T-cell (primary cell): ENCODE data around the gene MRPL28. TPM values are rescaled to one million over a fixed set of nuclear protein-coding genes. Genes with fewer than 3 reads are reported as not detected.

Experiments
- ATAC-seq, 4 experiments: fragments of 200-7000 bp in 3 of 4; fragments of 150-1000 bp in 1 of 4; cut with Tn5 transposase; replicated peaks in 1 of 4; 1 replicate in 3 of 4; 2 replicates in 1 of 4; pipeline ENCODE4 v1.10.0; 2021; ENCODE audit warnings: moderate library complexity in 3 of 4, mild to moderate bottlenecking in 2 of 4, moderate number of reproducible peaks in 1 of 4
- CTCF ChIA-PET, 2 donors: fragments of 300-600 bp; sonication (Branson Sonifier 250); formaldehyde crosslinking; loops; one replicate each; lab custom pipeline; 2022; ENCODE audit warnings: antibody characterized with exemption in 2 of 2; lab: Charles Lee
- POLR2A ChIA-PET, 2 donors: fragments of 300-600 bp; sonication (Branson Sonifier 250); formaldehyde crosslinking; loops; one replicate each; lab custom pipeline; 2022; ENCODE audit warnings: antibody characterized with exemption in 2 of 2; lab: Charles Lee
- DNase-seq, 35 experiments: peaks; one replicate each; pipeline versions ENCODE4 v3.0.0 to v3.0.0-alpha.2; 2013 to 2023
- H3K27ac ChIP-seq: one replicate; pipeline ENCODE4 v1.5.1; 2013; ENCODE audit warnings: low read length
- H3K27me3 ChIP-seq, 2 experiments: replicated peaks in 1 of 2; 1 replicate in 1 of 2; 2 replicates in 1 of 2; pipeline versions ENCODE4 v1.6.1 to v1.7.0; 2013; ENCODE audit warnings: low read length in 1 of 2, mixed read lengths in 1 of 2; ENCODE audit not compliant: control insufficient read depth in 2 of 2, insufficient read depth in 2 of 2; ENCODE audit errors: extremely low read depth in 1 of 2
- H3K36me3 ChIP-seq, 2 donors: 1 replicate in 1 of 2; 2 replicates in 1 of 2; pipeline versions ENCODE4 v1.6.1 to v1.7.0; 2013; ENCODE audit warnings: low read length in 1 of 2; ENCODE audit not compliant: control insufficient read depth in 2 of 2, insufficient read depth in 1 of 2; ENCODE audit errors: extremely low read depth in 1 of 2
- H3K4me1 ChIP-seq, 2 experiments: 1 replicate in 1 of 2; 2 replicates in 1 of 2; pipeline versions ENCODE4 v1.6.1 to v1.7.0; 2013; ENCODE audit warnings: low read length in 2 of 2, mixed read lengths in 1 of 2; ENCODE audit not compliant: insufficient read depth in 2 of 2, control insufficient read depth in 1 of 2; ENCODE audit errors: extremely low read depth in 1 of 2
- H3K4me3 ChIP-seq, 2 donors: 1 replicate in 1 of 2; 2 replicates in 1 of 2; pipeline versions ENCODE4 v1.5.1 to v1.7.0; 2013; ENCODE audit warnings: mild to moderate bottlenecking in 2 of 2, low read length in 1 of 2, moderate library complexity in 1 of 2; ENCODE audit not compliant: control insufficient read depth in 1 of 2; ENCODE audit errors: extremely low read depth in 1 of 2
- H3K9me3 ChIP-seq: 2 replicates; pipeline ENCODE4 v1.7.0; 2013
- H3K27ac Mint-ChIP-seq, 2 donors: one replicate each; pipeline ENCODE4 v1.8.0; 2020 to 2021; ENCODE audit warnings: mild to moderate bottlenecking in 2 of 2, mixed read lengths in 2 of 2
- H3K27me3 Mint-ChIP-seq, 2 donors: one replicate each; pipeline ENCODE4 v1.8.0; 2021 to 2022; ENCODE audit warnings: mixed read lengths in 2 of 2
- H3K36me3 Mint-ChIP-seq: one replicate; pipeline ENCODE4 v1.8.0; 2021; ENCODE audit warnings: mixed read lengths
- H3K4me1 Mint-ChIP-seq, 3 donors: one replicate each; pipeline ENCODE4 v1.8.0; 2020 to 2022; ENCODE audit warnings: mixed read lengths in 3 of 3, mild to moderate bottlenecking in 1 of 3
- H3K4me3 Mint-ChIP-seq, 3 donors: one replicate each; pipeline ENCODE4 v1.8.0; 2020 to 2022; ENCODE audit warnings: mild to moderate bottlenecking in 3 of 3, mixed read lengths in 3 of 3, moderate library complexity in 3 of 3
- H3K9me3 Mint-ChIP-seq, 3 donors: one replicate each; pipeline ENCODE4 v1.8.0; 2020 to 2022; ENCODE audit warnings: mixed read lengths in 3 of 3
- WGBS: methylation state at CpG from one replicate; pipeline ENCODE4 v1.1.5; 2013; ENCODE audit warnings: missing lambda C conversion rate; ENCODE audit not compliant: insufficient coverage; 5-methylcytosine and 5-hydroxymethylcytosine counted together
- total RNA-seq, 35 experiments: library from RNA in 6 of 35; stranded (reverse) in 6 of 35; fragments of 120-200 nt in 1 of 35; gene quantifications; one replicate each; pipeline versions ENCODE4 v1.2.1 to v1.2.4 and lab custom pipeline; 2013 to 2026

The MRPL28 gene
- total RNA-seq, 5 donors from 2014 or later (not counting 1 experiment from before 2014, with no cell fraction given), result 29.3 to 43.8 (median 34.5) TPM

DNA sequence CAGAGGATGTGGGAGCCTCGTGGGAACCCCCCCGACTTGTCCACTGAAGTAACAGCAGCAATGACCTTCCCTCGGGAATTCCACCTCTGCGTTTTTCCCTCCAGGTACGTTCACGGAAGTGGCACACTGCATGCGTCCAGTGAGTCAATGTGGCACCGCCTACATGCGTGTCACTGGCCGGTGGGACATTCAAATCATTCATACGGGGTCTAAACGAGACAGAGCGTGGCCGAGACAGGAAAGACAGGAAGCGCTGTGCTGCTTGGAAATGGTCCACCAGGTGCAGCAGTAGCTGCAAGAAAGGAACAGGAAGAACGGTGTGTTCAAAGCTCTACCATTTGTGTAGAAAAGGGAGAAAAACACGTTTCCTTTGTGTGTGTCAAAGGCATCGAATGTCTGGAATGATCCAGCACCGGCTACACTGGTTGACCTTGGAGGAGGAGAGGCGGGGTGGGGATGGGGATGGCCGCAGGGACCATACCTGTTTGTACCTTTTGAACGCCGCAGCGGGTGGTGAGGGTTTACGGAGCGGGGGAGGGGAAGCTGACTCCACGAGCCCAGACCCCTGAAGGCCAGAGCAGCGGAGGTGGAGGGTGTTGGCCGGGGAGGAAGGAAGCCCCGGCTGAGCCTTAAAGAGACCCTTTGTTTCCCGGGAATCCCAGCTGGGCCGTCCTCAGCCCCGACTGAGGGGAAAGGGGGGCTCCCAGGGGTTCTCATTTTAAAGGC, 13.2 kb upstream of the MRPL28 start:
- H3K9me3 ChIP-seq, result no peaks in the 10 kb centered on the region
- H3K27me3 Mint-ChIP-seq, result no peaks in the 10 kb centered on the region
- no peaks in the 10 kb centered on the region for H3K36me3 Mint-ChIP-seq
- peak overlapping the region; percentile 65 to 84 for H3K27ac Mint-ChIP-seq
- DNase-seq (peak in 11 of 35 experiments; percentile 24 to 63 (median 36)), ATAC-seq (peak in 2 of 4 experiments; percentile 14 to 49)
- H3K4me1 Mint-ChIP-seq, result peaks cover 27 to 34% (median 30%) of the 10 kb centered on the region in 3 donors
- no peaks in the 10 kb centered on the region for H3K9me3 Mint-ChIP-seq
- peak overlapping the region; percentile 59 to 90 for H3K4me3 ChIP-seq
- peaks cover 5 to 49% of the 10 kb centered on the region in 2 experiments for H3K4me1 ChIP-seq
- no peaks in the 10 kb centered on the region for H3K36me3 ChIP-seq
- no peaks in the 10 kb centered on the region for H3K27me3 ChIP-seq
- ChIA-PET POLR2A (interaction anchor here in 1 of 2 donors (0.6 kb wide), 1 partner anchor 18 kb away, joined by 3 read pairs; no protein-coding TSS in a partner anchor), CTCF (interaction anchor here in 1 of 2 donors (1.0 kb wide), 1 partner anchor 8 kb away, joined by 3 read pairs; no protein-coding TSS in a partner anchor)
- 18% methylated on average over 33 of the region's 33 CpGs for WGBS
- peak overlapping the region; percentile 24 for H3K27ac ChIP-seq
- peak overlapping the region; percentile 82 to 91 (median 90) for H3K4me3 Mint-ChIP-seq

DNA sequence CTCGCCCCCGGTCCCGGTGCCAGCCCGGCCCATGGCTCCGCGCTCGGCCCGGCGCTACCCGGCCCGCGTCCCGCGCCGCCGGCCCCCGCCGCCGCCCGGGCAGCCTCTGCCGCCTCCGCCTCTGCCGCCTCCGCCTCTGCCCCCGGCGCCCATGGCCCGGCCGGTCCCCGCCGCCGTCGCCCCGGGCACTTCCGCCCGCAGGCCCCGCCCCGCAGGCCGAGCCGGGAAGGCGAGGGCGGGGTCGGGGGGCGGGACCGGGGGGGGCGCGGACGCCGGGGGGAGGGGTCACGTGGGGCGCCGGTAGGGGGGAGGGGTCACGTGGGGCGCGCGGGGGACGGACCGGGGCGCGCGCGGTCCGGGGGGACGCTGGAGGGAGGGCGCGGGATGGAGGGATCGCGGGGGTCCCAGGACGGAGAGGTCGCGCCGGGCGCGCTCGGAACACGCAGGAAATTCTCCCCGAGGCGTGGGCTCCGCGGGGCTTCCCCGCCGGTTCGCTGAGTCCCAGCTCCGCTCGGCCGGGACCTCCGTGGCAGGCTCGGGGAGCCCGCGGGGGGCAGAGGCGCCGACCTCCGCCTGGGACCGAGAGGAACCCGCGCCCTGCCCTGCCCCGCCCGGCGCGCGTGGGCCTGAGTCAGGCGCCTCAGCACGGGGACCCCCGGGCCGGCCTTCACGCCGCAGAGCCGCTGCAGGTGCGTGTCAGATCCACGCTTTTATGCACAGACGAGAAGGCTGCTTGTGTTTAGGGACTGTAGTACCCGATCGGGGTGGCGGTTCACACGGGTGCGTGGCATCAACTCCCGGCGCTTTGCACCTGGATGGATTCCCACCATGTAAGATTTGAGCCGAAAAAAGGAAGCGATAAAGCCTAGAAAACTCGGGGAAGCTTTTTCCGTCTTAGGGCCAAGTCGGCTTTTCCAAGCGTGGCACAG, 11.7 kb upstream of the MRPL28 start, which contains the start of gene PGAP6:
Gene PGAP6, minus strand, starts transcription at position 190 of the 929 bp plus-strand sequence. Its CDS starts 157 bp downstream, at position 33.
- Histone ChIP-seq H3K9me3 (no peaks in the 10 kb centered on the region), H3K4me1 (peaks cover 5 to 52% of the 10 kb centered on the region in 2 experiments), H3K4me3 (peak within 1 kb of the TSS; percentile 63 to 90), H3K36me3 (peaks cover 0 to 7% of the 10 kb centered on the region in 2 donors), H3K27ac (peak within 1 kb of the TSS; percentile 4), H3K27me3 (no peaks in the 10 kb centered on the region)
- H3K4me1 Mint-ChIP-seq, result peaks cover 27 to 35% (median 31%) of the 10 kb centered on the region in 3 donors
- H3K36me3 Mint-ChIP-seq, result no peaks in the 10 kb centered on the region
- no peaks in the 10 kb centered on the region for H3K9me3 Mint-ChIP-seq
- ChIA-PET POLR2A (interaction anchor here (0.5 to 0.7 kb wide), 3 partner anchors 29 to 172 kb away, joined by 3 to 5 read pairs (median 5); partner anchors contain the start of gene AXIN1 (in 1 of the 2)), CTCF (interaction anchor here (0.6 to 1.0 kb wide), 4 partner anchors 9 to 282 kb away, joined by 3 to 5 read pairs (median 3); no protein-coding TSS in a partner anchor)
- H3K4me3 Mint-ChIP-seq, result peak within 1 kb of the TSS; percentile 82 to 91 (median 90)
- peak within 1 kb of the TSS; percentile 80 to 87 for H3K27ac Mint-ChIP-seq
- under 1% methylated on average over 87 of the region's 123 CpGs for WGBS
- peak; percentile 63 to 75 (median 72) for ATAC-seq
- DNase-seq, result peak in 29 of 35 experiments; percentile 18 to 82 (median 45)
- H3K27me3 Mint-ChIP-seq, result no peaks in the 10 kb centered on the region

DNA sequence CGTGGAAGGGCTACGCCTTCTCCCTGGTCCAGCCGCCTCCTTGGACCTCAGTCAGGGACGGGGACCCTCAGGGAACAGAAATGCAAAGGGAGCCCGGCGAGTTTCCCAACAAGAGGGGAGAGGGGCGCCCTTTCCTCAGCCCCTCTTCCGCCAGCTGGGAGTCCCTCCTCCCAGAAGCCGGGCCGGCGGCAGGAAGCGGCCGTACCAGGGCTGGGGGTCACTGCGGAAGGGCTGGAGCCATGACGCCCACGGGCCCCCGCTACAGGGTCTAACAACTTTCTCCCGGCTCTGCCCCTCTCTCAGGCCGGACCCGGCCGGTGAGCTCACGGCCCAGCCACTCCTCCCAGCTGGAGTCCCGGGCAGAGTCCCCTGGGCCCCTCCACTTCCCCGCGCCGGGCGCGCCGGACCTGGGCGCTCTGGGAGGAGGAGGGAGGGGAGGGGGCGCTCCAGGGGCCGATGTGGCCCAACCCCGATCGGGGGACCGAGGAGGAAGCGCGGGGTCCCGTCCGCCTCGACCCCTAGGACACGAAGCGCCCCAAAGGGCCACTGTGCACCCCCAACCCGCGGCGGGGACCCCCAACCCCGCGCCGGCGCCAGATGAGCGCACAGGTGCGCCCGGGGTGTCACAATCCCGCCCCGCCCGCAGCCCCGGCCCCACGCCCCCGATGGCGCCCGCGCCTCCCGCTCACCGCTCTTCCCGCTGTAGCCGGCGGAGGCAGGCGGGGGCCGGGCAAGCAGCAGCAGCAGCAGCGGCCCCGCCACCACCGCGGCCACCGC, 10.9 kb upstream of the MRPL28 start:
- no peaks in the 10 kb centered on the region for H3K27me3 Mint-ChIP-seq
- ATAC-seq, result peak; percentile 35 to 50 (median 44)
- CTCF ChIA-PET, result interaction anchor here in 1 of 2 donors (0.5 kb wide), 1 partner anchor 22 kb away, joined by 3 read pairs; no protein-coding TSS in a partner anchor
- H3K9me3 Mint-ChIP-seq, result no peaks in the 10 kb centered on the region
- H3K27ac ChIP-seq, result peak overlapping the region; percentile 4
- peaks cover 5 to 52% of the 10 kb centered on the region in 2 experiments for H3K4me1 ChIP-seq
- WGBS, result 4% methylated on average over 48 of the region's 73 CpGs
- H3K27me3 ChIP-seq, result no peaks in the 10 kb centered on the region
- H3K36me3 Mint-ChIP-seq, result no peaks in the 10 kb centered on the region
- peak overlapping the region; percentile 80 to 84 (median 82) for H3K4me3 Mint-ChIP-seq
- H3K4me3 ChIP-seq, result peak overlapping the region; percentile 63 to 70
- no peaks in the 10 kb centered on the region for H3K9me3 ChIP-seq
- H3K27ac Mint-ChIP-seq, result peak overlapping the region; percentile 64 to 72
- POLR2A ChIA-PET, result interaction anchor here in 1 of 2 donors (1.2 kb wide), 1 partner anchor 10 kb away, joined by 4 read pairs; the partner anchor contains the start of gene MRPL28
- H3K4me1 Mint-ChIP-seq, result peaks cover 27 to 35% (median 31%) of the 10 kb centered on the region in 3 donors
- H3K36me3 ChIP-seq, result peaks cover 2 to 15% of the 10 kb centered on the region in 2 donors
- DNase-seq, result peak in 5 of 35 experiments; percentile 15 to 44 (median 30)

DNA sequence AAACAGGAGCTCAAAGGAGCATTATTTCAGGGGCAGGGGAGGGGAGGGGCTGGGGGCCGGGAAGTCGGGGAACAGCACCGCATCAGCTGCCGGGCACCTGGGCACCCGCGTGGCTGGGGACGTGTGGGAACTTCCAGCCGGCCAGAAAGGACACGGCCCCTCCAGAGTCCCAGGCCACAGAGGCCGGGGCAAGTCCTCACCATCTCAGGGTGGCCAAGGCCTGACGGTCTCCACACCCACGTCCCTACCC, 10.3 kb upstream of the MRPL28 start:
- DNase-seq, result no peak
- Mint-ChIP-seq H3K27me3 (no peaks in the 10 kb centered on the region), H3K4me1 (peaks cover 27 to 35% (median 31%) of the 10 kb centered on the region in 3 donors), H3K4me3 (peak overlapping the region; percentile 82 to 84 (median 84)), H3K27ac (peak overlapping the region; percentile 91 to 95), H3K36me3 (no peaks in the 10 kb centered on the region), H3K9me3 (no peaks in the 10 kb centered on the region)
- Histone ChIP-seq H3K27me3 (no peaks in the 10 kb centered on the region), H3K9me3 (no peaks in the 10 kb centered on the region), H3K27ac (peak overlapping the region; percentile 4), H3K4me1 (peaks cover 5 to 52% of the 10 kb centered on the region in 2 experiments), H3K36me3 (peaks cover 8 to 20% of the 10 kb centered on the region in 2 donors), H3K4me3 (peak overlapping the region; percentile 63 to 70)
- ChIA-PET CTCF (interaction anchor here in 1 of 2 donors (0.5 kb wide), 1 partner anchor 22 kb away, joined by 3 read pairs; no protein-coding TSS in a partner anchor), POLR2A (interaction anchor here in 1 of 2 donors (1.2 kb wide), 1 partner anchor 10 kb away, joined by 4 read pairs; the partner anchor contains the start of gene MRPL28)
- ATAC-seq, result no peak
- WGBS, result 37% methylated on average over 9 of the region's 12 CpGs

DNA sequence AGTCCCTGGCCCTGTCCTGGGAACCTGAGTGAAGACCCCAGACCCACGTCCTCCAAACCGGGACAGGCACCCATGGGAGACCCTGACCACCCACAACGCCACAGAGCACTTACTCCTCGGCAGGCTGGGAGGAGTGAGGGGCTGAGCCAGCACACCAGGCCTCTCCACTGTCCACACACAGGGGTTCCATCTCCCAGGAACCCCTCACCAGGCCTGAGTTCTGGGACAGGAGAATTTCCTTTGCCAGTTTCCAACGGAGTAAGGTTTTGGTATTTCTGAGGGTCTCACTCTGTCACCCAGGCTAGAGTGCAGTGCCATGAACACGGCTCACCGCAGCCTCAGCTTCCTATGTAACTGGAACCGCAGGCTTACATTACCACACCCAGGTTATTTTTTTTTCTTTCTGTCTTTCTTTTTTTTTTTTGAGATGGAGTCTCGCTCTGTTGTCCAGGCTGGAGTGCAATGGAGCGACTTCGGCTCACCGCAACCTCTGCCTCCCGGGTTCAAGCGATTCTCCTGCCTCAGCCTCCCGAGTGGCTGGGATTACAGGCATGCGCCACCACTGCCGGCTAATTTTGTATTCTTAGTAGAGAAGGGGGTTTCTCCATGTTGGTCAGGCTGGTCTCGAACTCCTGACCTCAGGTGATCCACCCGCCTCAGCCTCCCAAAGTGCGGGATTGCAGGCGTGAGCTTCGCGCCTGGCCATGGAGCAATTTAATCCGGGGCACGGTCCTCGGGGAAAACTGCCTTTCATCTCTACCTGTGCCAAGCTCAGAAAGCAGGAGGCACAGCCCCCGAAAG, 9.8 kb upstream of the MRPL28 start:
- Histone ChIP-seq H3K27ac (peak overlapping the region; percentile 67), H3K36me3 (peaks cover 8 to 21% of the 10 kb centered on the region in 2 donors), H3K4me3 (peak overlapping the region; percentile 63 to 70), H3K4me1 (peaks cover 5 to 52% of the 10 kb centered on the region in 2 experiments), H3K9me3 (no peaks in the 10 kb centered on the region), H3K27me3 (no peaks in the 10 kb centered on the region)
- ChIA-PET POLR2A (interaction anchor here in 1 of 2 donors (1.2 kb wide), 1 partner anchor 9 kb away, joined by 4 read pairs; the partner anchor contains the start of gene MRPL28), CTCF (interaction anchor here in 1 of 2 donors (0.5 kb wide), 1 partner anchor 23 kb away, joined by 3 read pairs; no protein-coding TSS in a partner anchor)
- DNase-seq (peak in 10 of 35 experiments; percentile 17 to 53 (median 38)), ATAC-seq (peak; percentile 24 to 48 (median 34))
- H3K9me3 Mint-ChIP-seq, result no peaks in the 10 kb centered on the region
- peaks cover 27 to 35% (median 31%) of the 10 kb centered on the region in 3 donors for H3K4me1 Mint-ChIP-seq
- H3K27me3 Mint-ChIP-seq, result no peaks in the 10 kb centered on the region
- H3K36me3 Mint-ChIP-seq, result no peaks in the 10 kb centered on the region
- H3K27ac Mint-ChIP-seq, result peak overlapping the region; percentile 91 to 95
- H3K4me3 Mint-ChIP-seq, result peak overlapping the region; percentile 82 to 84 (median 84)
- WGBS, result 91% methylated on average over 10 of the region's 27 CpGs
